ENCODE results near the gene TTN.
"Not testable (repeated sequence)": the region's sequence is repeated elsewhere in the genome, so short reads cannot be mapped to it uniquely, and the experiment has no call there.

TTN gene

DNA sequence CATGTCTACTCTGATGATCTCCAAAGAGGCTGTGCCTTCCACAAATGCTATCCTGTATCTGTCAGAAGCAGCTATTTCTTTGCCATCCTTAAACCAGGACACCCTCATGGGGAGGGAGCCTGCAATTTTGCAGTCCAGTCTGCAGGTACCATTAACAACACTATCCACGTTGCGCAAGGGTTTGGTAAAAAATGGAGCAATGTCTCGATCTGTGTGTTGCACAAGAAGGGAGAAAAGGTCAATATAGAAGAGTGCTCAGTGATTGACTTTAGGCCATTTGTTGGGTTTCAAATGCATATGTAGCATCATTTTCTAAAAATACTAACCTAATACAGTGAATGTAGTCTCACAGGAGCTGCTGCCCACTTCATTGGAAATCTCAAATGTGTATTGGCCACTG, 74.3 kb downstream of the TTN start:
- no peak for DNase-seq

DNA sequence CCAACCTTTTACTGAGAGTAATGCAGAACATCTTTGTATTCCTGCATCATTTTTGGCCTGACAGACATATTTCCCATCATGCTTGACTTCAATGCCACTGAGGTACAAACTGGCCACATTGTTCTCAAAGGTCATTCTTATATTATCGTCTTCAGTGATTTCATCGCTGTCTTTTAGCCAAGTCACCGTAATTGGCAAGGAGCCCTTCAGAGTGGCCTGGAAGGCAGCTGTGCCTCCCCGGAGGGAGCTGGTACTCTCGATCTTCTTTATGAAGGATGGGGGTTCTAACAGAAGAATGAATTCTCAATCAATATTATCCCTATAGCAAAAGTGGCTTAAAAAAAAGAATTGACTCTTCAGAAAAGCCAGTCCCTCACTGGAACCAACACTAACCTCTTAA, 75.9 kb downstream of the TTN start:
- DNase-seq, result no peak

DNA sequence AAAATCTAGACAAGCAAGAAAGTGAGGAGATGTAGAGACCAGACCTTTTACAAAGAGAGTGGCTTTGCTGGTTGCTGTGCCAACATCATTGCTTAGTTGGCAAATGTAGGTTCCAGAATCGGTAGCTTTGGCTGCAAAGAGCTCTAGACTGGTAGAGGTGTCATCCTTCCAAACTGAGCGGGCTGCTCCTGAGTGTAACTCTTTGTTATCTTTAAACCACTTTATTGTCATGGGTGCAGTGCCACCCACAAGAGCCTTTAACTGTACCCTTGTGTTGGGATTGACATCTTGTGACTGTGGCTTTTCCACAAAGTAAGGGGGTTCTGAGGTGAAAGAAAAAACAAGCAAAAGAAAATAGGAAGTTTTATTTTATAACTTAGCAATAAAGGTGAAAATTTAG, 77.2 kb downstream of the TTN start:
- no peak for DNase-seq

DNA sequence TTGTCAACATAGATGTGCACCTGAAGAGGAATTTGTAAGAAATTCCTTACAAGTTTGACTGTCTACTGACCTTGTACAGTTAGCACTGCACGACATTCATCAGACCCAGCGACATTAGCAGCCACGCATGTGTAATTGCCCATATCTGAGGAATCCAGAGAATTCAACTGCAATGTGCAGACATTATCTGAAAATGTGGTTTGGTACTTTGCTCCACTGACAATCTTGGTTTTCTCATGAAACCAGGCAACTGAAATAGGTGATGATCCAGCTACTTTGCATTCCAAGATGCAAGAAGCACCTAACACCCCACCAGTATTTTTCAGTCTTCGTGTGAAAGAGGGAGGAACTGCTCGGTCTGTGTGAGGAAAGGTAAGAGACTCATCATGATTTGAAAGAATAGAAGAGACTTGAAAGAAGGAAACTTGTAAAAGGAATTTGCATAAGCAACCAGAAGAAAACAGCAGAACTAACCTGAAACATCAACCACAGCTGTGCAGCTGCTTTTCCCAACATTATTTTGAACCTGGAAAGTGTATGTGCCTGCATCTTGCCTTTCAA, 83.4 kb downstream of the TTN start:
- no peak for DNase-seq

DNA sequence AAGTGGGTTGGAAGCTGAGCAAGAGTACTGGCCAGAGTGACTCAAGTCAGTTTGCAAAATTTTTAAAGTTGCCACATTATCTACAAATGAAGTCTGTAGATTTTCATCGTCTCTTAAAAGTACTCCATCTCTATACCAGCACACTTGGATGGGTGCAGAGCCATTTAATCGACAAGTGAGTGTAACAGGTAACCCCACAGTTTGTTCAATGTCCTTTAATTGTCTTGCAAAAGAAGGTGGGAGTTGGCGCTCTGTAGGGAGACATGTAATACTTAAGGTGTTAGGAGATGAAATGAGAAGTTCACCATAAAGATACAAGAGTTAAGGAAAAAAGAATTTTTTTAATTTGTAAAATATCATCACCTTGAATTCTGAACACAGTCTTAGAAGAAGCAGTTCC, 84.9 kb downstream of the TTN start:
- no peak for DNase-seq

DNA sequence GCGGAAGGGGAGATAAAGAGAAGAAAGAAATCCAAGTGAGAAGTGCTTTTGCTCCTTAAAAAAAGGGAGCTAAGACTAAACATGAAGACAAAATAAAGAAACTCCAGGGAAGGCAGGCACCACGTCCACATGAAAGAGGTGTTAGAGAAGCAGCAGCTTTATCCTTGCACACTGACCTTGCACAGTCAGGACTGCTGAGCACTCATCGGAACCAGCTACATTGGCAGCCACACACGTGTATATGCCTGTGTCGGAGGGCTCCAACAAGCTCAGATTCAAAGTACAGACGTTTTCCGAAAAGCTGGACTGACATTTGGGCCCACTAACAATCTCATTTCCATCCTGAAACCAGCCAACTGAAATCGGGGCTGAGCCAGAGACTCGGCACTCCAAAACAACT, 88.2 kb downstream of the TTN start:
- DNase-seq, result no peak

DNA sequence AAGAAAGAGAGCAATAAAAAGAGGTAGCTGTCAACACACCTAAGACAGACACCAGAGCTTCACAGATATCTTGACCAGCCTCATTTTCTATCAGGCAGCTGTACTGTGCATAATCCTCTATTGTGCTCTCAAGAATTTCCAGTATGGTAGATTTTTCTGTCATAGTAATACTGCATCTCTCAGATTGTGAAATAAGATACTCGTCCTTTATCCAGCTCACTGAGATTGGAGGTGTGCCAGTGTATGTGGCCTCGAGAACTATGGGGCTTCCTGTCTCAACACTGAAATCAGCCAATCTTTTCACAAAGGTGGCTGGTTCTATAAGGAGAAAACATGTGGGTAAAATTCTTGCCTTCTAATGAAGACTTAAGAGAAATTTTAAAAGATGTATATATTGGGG, 88.9 kb downstream of the TTN start:
- DNase-seq, result no peak

DNA sequence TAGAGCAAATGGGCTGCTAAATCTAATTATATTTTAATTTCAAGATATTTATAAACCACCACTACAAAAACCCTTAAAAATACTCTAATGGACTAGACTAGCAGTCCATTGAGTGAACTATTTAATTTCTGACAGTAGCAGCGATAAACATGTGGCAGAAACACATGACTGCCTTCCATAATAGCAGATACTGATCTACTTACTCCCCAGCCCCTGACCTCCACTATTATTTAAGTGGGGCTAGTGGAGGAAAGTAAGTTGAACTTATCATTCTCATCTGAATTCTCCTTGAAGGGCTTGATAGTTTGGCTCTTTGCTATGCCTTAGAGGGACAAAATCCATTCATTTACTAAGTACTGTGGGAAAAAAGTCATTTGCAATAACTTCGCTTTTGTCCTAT, 90.8 kb downstream of the TTN start:
- DNase-seq, result no peak

DNA sequence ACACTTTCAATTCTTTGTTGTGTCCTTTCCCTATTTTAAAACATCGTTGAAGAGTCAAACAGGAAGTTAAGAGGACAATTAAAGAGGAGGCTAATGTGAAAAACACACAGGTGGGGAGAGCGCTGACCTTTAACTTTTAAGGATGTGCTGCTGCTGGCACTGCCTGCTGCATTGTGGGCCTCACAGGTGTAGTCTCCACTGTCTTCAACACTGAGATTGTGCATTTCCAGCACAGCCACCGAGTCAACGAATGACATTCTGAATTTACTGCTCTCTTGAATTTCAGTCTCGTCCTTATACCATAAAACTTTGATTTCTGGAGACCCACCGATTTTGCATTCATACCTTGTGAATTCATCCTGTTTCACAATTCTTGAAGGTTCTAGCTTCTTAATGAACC, 91.9 kb downstream of the TTN start:
- no peak for DNase-seq

DNA sequence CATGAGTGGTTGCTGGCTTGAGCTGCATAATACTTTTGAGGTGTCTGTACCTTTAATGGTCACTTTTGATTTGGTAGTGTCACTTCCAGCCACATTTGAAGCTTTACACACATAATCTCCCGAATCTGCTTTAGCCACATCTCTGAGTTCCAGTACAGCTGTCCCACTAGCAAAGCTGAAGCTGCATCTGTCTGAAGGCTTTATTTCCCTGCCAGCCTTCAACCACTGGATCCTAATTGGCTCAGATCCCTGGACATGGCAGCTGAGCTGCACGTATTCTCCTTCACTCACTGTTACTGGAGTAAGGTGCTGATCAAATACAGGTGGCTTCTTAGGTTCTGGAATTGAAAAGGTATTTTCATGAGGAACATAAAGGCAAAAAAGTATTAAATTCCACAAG, 99.7 kb downstream of the TTN start:
- DNase-seq, result no peak

DNA sequence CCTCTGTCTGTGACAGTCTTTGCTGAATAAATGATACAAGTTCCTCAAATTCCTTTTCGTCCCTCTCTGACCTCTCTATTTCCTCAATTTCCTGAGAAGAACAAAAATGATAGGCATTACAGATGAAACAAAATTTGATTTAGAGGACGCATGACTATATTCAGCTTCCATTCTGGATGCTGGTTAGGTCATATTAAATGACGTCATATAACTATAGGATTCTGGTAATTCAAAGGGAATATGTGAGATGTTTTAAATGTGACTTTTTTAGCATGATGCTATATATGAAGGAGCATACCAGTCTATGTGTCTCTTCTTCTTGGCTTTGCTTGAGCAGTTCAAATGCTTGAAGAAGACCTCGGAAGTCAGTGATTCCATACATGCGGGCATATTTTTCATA, 102.3 kb downstream of the TTN start:
- no peak for DNase-seq

DNA sequence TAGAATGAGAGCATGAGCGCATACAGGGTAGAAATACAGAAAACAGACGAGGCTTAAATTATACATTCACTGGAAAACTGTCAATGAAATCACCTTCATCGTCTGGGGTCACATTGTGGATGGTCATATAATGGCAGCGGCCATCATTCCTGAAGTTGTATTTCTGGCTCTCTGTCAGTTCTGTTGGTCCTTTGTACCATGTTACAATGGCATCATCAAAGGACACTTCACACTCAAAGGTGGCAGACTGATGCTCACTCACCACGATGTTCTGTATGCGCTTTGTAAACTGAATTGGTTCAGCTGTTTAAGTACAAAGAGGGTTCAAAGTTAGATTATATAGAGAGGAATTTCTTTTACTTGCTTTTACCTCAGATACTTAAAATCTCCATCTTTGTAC, 104.9 kb downstream of the TTN start:
- DNase-seq, result no peak

DNA sequence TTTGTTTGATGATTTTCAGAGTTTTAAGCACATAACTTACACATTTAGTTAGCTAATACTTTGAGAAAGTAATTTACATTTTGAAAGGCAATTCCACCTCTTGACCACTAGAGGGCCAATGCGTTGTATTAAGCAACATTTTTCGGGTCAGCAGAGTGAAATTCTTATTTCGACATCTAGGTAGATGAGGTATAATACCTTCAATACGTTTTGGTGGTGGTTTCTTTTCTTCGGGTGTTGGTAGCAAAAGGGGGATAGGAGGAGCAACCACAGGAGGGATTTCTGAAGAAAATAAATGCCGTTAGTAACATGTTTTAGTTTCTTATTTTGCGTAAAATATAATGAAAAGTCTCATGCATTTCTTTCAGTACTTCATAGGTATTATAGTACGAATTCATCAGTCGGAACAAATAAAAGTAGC, 106.3 kb downstream of the TTN start:
- no peak for DNase-seq

DNA sequence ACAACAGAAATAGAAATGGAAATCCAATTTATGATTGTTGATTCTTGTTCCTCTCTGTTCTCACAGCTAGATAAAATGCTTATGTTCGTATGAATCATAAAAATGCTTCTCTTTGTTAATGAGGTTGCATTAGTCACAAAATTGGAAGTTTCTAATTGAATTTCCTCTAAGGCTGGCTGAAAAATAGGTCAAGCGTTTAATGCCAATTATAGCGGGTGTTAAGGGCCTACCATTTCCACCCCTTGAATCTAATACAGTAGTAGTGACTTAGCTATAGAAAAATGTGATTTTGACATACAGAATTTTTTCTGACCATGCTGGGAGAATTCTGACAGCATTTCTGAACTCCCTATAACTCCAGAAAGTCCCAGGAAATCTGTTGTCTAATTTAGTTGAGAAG, 107.1 kb downstream of the TTN start:
- no peak for DNase-seq

DNA sequence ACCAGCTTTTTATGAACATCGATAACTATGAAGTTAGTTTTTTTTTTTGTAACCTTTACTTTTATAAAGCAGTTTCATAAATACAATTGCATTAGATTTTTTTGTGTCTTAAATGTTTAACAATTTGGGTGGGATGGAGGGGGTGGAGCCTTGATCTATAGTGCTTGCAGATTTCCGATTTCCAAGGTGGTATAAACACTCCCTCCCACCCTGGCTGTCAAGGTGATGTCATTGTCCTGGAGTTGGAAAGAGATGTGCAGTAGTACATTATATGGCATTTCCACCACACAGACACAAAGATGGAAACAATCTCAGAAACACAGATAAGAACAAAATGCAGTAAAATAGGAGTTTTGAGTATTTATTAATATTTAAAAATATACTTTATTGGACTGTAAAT, 114.4 kb downstream of the TTN start:
- DNase-seq, result no peak

DNA sequence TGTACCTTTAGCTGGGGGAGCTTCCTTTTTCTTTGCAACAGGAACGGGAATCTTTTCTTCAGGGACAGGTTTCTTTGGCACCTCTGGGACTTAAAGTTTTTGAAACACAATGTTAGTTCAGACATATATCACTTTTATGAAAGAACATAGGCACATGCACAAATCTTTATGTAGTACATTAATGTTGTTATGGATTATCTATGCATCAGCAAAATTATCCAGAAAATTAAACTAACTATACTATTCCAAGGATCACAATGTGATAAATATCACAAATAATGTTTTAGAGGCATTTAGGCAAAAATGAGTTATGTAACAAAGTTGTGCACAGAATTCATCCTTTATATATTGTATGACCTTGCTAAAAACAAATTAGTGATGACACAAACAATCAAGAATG, 117.4 kb downstream of the TTN start:
- DNase-seq, result no peak

DNA sequence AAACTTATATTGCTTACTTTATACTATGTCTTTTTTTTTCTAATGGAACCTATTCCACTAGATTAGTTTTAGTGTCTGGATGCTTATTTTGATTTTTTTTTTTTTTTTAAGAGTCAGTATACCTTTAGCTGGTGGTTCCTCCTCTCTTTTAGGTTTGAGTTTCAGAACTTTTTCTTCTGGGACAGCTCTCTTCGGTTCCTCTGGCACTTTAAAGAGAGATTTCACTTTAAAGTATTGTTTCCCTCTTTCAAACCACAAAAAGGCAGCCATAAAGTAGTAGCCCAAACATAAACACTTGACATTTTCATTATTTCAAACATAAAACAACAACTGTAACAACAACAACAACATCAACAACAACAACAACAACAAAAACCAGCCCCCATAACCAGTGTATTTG, 123.3 kb downstream of the TTN start:
- DNase-seq, result no peak

DNA sequence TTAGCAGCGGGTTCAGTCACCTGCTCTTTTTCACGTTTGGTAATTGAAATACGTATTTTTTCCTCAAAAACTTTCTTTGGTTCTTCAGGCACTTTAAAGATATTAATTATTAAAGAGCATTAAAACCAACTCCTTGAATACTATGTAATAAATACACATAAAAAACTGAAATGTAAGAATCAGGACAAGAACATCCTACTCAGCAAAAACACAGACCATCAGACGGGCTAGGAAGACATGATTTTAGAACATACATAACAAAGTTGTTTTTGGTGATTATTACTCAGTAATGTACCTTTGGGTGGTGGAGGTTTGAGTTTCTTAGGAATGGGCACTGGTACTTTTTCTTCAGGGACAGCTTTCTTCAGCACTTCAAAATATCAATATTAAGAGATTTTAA, 126.1 kb downstream of the TTN start:
- DNase-seq, result no peak

DNA sequence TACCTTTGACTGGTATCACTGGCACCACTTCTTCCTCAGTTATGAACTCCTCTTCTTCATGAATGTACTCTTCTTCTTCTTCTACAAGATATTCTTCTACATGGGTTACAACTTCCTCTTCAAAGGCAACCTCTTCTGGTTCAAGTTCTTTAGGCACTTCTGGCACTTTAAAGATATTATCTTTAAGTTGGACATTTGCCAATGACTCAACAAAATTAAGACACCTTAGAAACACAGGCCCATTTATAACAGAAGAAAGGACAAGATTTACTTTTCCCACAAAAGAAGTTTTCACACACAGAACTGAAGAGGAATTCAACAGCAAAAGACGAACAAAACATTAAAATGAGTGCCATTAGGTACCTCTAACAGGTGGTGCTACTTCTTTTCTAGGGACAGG, 127.3 kb downstream of the TTN start:
- no peak for DNase-seq

DNA sequence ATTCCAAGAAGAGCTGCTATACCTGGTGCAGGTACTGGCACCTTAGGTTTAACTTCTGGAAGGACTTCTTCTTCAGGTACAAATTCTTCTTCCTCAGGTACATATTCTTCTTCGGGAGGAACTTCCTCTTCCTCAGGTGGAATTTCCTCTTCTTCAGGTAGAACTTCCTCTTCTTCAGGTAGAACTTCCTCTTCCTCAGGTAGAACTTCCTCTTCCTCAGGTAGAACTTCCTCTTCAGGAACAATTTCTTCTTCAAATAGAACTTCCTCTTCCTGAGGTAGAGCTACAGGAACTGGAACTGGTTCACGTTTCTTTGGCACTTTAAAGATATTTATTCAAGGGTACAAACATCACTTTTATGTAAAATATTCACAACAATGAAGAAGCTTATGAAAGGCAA, 129.6 kb downstream of the TTN start:
- DNase-seq, result no peak

DNA sequence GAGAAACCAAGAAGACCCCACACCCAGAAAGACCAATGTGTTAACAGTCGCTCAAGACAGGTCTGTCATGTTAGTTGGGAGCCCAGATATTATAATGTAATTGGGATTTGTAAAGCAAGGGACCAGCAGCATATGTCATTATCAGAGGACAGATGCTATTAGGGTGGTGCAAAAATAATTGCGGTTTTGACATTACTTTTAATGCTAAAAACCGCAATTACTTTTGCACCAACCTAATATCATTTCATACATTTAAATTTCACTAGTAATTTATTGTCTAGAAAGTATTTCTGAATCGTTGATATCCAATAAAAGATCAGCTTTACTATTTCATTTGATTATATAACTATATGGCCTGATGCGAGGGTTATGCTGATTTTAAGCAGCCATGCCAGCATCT, 131.2 kb downstream of the TTN start:
- no peak for DNase-seq

DNA sequence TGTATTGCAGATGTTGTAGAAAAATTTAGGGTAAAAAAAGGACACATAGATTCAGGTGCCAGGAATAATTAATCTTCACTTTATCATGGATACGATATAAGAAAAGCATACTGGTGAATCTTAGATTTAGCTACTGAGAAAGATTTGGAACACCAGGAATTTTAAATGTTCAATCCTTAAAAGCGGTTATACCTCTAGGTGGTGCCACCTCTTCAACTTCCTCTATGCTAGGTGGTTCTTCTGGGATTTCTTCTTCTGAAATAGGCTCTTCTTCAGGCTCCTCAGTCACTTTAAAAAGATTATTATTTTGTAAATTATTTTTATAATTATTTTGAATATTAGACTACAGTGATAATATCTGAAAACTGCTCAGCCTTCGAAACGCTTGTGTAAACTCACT, 133.1 kb downstream of the TTN start:
- no peak for DNase-seq

DNA sequence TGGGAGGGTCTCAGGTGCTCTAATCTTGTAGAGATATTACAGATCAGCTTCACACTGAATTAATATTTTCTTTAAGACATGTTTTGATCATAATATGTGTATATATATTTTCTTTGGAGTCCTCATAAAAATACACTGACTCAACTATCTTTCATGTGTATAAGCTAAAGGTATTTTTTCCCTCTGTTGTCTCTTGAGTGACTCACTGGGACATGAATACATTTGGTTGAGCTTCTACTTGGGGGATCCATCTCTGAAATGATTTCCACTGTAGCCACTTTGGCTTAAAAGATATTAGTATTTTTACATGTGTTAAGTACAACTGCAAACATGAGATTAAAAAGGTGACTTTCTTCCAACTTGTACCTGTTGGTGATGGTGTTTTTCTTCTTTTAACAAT, 140.8 kb downstream of the TTN start:
- no peak for DNase-seq

DNA sequence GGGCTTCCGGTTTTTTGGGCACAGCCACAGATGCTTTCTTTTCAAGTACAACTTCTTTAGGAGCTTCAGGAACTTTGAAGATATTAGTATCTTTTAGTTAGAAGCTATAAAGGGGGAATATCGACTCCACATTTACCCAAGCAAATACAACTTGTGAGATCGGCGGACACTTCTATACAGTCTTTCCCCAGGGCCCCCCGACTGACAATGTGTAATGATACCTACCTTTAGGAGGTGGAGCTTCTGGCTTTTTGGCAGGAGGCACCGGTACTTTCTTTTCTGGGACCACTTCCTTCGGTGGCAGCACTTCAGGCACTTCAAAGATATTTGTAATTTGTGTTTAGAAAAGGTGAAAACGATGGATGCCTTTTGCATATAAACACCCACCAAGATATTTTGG, 148.7 kb downstream of the TTN start:
- DNase-seq, result not testable (repeated sequence)

DNA sequence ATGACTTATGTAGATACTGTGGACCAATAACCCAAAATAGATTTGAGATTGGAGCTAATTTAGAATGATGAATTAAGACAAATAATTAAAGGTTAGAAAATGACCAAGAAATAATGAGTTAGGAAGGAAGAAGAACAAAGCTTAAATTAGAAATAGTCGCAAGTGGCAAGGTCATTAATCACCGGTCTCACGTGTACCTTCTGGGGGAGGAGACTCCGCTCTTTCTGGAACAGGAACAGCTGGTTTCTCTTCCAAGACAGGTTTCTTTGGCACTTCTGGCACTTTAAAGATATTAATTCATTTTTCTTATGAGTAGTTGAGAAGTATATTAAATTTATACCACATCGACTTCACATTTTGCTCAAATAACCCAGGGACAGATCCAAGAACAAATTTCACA, 156.7 kb downstream of the TTN start:
- DNase-seq, result no peak

DNA sequence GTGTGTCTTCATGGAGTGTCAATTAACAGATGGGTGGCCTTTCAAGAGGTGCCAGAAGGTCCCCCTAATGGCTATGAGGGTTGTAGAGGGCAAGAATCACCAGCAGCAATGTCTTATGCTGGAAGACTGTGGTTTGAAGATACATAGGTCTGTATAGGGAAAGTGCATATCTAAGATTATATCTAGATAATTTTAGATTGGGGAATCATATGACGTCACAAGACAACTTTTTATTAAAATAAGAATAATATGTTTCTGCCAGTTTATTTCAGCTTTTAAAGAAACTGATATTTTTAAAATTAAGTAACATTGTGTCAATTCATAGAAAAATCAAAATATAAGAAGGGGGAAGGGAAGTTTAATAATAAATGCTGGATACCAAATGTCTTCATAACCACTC, 162.3 kb downstream of the TTN start:
- DNase-seq, result no peak

All from CD4-positive, alpha-beta T cell treated with Interleukin-6 for 4 hours (primary cell).